Small intestine (tissue), 7 donors: ENCODE data around the gene KRTAP10-3. TPM values are rescaled to one million over a fixed set of nuclear protein-coding genes. Genes with fewer than 3 reads are reported as not detected.
"Not testable (repeated sequence)": the region's sequence is repeated elsewhere in the genome, so short reads cannot be mapped to it uniquely, and the experiment has no call there.

Source experiments
- DNase-seq, 2 donors: peaks; one replicate each; pipeline versions ENCODE4 v3.0.0 to v3.0.0-alpha.2; 2013
- FAIRE-seq: peaks from 2 replicates; lab custom pipeline; 2012; peaks lifted over from hg19 to GRCh38; lab: Jason Lieb, UNC
- H3K27ac ChIP-seq, 3 donors: one replicate each; pipeline ENCODE4 v1.5.1; 2013; ENCODE audit warnings: low read length in 2 of 3, mild to moderate bottlenecking in 2 of 3, control low read depth in 1 of 3, inconsistent platforms in 1 of 3, low read depth in 1 of 3, moderate library complexity in 1 of 3
- H3K27me3 ChIP-seq, 3 donors: one replicate each; pipeline ENCODE4 v1.6.1; 2013; ENCODE audit warnings: low read length in 3 of 3, inconsistent platforms in 1 of 3; ENCODE audit not compliant: control insufficient read depth in 3 of 3, insufficient read depth in 3 of 3
- H3K36me3 ChIP-seq, 3 donors: one replicate each; pipeline ENCODE4 v1.6.1; 2013; ENCODE audit warnings: low read length in 3 of 3, inconsistent platforms in 1 of 3, low read depth in 1 of 3, mild to moderate bottlenecking in 1 of 3, moderate library complexity in 1 of 3; ENCODE audit not compliant: control insufficient read depth in 3 of 3, insufficient read depth in 2 of 3
- H3K4me1 ChIP-seq, 3 donors: one replicate each; pipeline ENCODE4 v1.6.1; 2013; ENCODE audit warnings: low read length in 2 of 3, inconsistent platforms in 1 of 3, low read depth in 1 of 3, mild to moderate bottlenecking in 1 of 3, moderate library complexity in 1 of 3; ENCODE audit not compliant: control insufficient read depth in 3 of 3, insufficient read depth in 2 of 3
- H3K4me3 ChIP-seq, 3 donors: one replicate each; pipeline ENCODE4 v1.5.1; 2013; ENCODE audit warnings: low read length in 3 of 3, control low read depth in 1 of 3, inconsistent platforms in 1 of 3, low read depth in 1 of 3, mild to moderate bottlenecking in 1 of 3, moderate library complexity in 1 of 3
- H3K9me3 ChIP-seq, 2 donors: one replicate each; pipeline ENCODE4 v1.6.1; 2013; ENCODE audit warnings: low read depth in 1 of 2, low read length in 1 of 2; ENCODE audit not compliant: control insufficient read depth in 2 of 2, insufficient read depth in 1 of 2
- WGBS, 3 donors: extraction: QIAGEN DNeasy Blood & Tissue Kit; methylation state at CpG; one replicate each; pipeline ENCODE4 v1.1.7; 2013; 5-methylcytosine and 5-hydroxymethylcytosine counted together
- polyA plus RNA-seq, 4 donors: library from polyadenylated mRNA; stranded (reverse) in 3 of 4; unstranded in 1 of 4; fragments of 200-250 nt in 3 of 4; fragments of 120-200 nt in 1 of 4; gene quantifications; one replicate each; pipeline versions ENCODE4 v1.2.1 to v1.2.3, GENCODE V29; 2013
- donor health status: healthy with polysubstance abuse.
- donor health status: control.
- donor health status: control.
- donor health status: Bipolar disorder and iron deficiency.
- donor health status: healthy.

KRTAP10-3 gene
- polyA plus RNA-seq, 4 donors: not detected

GRCh38 chr21:44583089-44583799, 24.6 kb upstream of the KRTAP10-3 start:
- Histone ChIP-seq H3K9me3 (peaks cover 0 to 10% of the 10 kb centered on the region in 2 donors), H3K27ac (no peak overlapping the region), H3K36me3 (no peaks in the 10 kb centered on the region), H3K27me3 (peaks cover 0 to 3% (median 0%) of the 10 kb centered on the region in 3 donors), H3K4me1 (no peaks in the 10 kb centered on the region), H3K4me3 (no peak overlapping the region)
- 37 to 48% (median 46%) methylated on average over 11 of the region's 11 CpGs for WGBS, 3 donors
- DNase-seq (no peak), FAIRE-seq (no peak)

GRCh38 chr21:44582055-44582454, 23.5 kb upstream of the KRTAP10-3 start:
- no peak for DNase-seq
- H3K27me3 ChIP-seq: peaks cover 0 to 3% (median 0%) of the 10 kb centered on the region in 3 donors
- WGBS, 3 donors: 76 to 80% (median 77%) methylated on average over 14 to 15 of the region's 15 CpGs
- FAIRE-seq: no peak
- no peak overlapping the region for H3K27ac ChIP-seq
- H3K36me3 ChIP-seq: no peaks in the 10 kb centered on the region
- H3K4me1 ChIP-seq: no peaks in the 10 kb centered on the region
- no peak overlapping the region for H3K4me3 ChIP-seq
- H3K9me3 ChIP-seq: peaks cover 0 to 14% of the 10 kb centered on the region in 2 donors

- no peak overlapping the region for H3K27ac ChIP-seq
- no peak overlapping the region for H3K4me3 ChIP-seq
- peaks cover 0 to 19% of the 10 kb centered on the region in 2 donors for H3K9me3 ChIP-seq
- DNase-seq (no peak), FAIRE-seq (no peak)
- H3K27me3 ChIP-seq: peaks cover 0 to 3% (median 0%) of the 10 kb centered on the region in 3 donors
- no peaks in the 10 kb centered on the region for H3K4me1 ChIP-seq
- H3K36me3 ChIP-seq: no peaks in the 10 kb centered on the region
- WGBS, 3 donors: 83 to 91% (median 88%) methylated on average over 3 of the region's 3 CpGs
These were observed 22.6 kb upstream of the KRTAP10-3 start for GRCh38 chr21:44581158-44581557.

- peaks cover 0 to 27% of the 10 kb centered on the region in 2 donors for H3K9me3 ChIP-seq
- DNase-seq, H3K27me3 ChIP-seq, H3K4me3 ChIP-seq, FAIRE-seq, H3K27ac ChIP-seq, H3K36me3 ChIP-seq, H3K4me1 ChIP-seq: not testable (repeated sequence)
- WGBS, 3 donors: 22 to 37% (median 27%) methylated on average over 18 to 19 of the region's 19 CpGs
These were observed 21.7 kb upstream of the KRTAP10-3 start, which contains the start of gene KRTAP10-5 for GRCh38 chr21:44580231-44580821. TSS of gene KRTAP10-5 (minus strand) at chr21:44580604. CDS start at chr21:44580578, 26 bp downstream.

GRCh38 chr21:44579833-44580144, 21.2 kb upstream of the KRTAP10-3 start:
- no peak overlapping the region for H3K27ac ChIP-seq
- FAIRE-seq (no peak), DNase-seq (no peak)
- peaks cover 0 to 28% of the 10 kb centered on the region in 2 donors for H3K9me3 ChIP-seq
- no peaks in the 10 kb centered on the region for H3K27me3 ChIP-seq
- H3K4me3 ChIP-seq: no peak overlapping the region
- 61 to 74% (median 64%) methylated on average over 6 to 7 of the region's 7 CpGs for WGBS, 3 donors
- H3K36me3 ChIP-seq: no peaks in the 10 kb centered on the region
- no peaks in the 10 kb centered on the region for H3K4me1 ChIP-seq

- Histone ChIP-seq H3K4me1 (no peaks in the 10 kb centered on the region), H3K36me3 (no peaks in the 10 kb centered on the region), H3K4me3 (no peak overlapping the region), H3K27ac (no peak overlapping the region), H3K9me3 (peaks cover 0 to 28% of the 10 kb centered on the region in 2 donors), H3K27me3 (no peaks in the 10 kb centered on the region)
- no peak for DNase-seq
- FAIRE-seq: no peak
- 72 to 77% (median 77%) methylated on average over 14 to 22 of the region's 22 CpGs for WGBS, 3 donors
These were observed 20.6 kb upstream of the KRTAP10-3 start for GRCh38 chr21:44579056-44579832.

- Histone ChIP-seq H3K27me3 (no peaks in the 10 kb centered on the region), H3K4me1 (no peaks in the 10 kb centered on the region), H3K9me3 (peaks cover 0 to 28% of the 10 kb centered on the region in 2 donors), H3K4me3 (no peak overlapping the region), H3K27ac (no peak overlapping the region), H3K36me3 (no peaks in the 10 kb centered on the region)
- WGBS, 3 donors: 88 to 94% (median 92%) methylated on average over 15 to 17 of the region's 17 CpGs
- DNase-seq (no peak), FAIRE-seq (no peak)
These were observed 19.9 kb upstream of the KRTAP10-3 start for GRCh38 chr21:44578371-44579055.

- 43 to 73% (median 66%) methylated on average over 10 of the region's 10 CpGs for WGBS, 3 donors
These were observed 17.4 kb upstream of the KRTAP10-3 start for GRCh38 chr21:44576025-44576420.

More at GRCh38 chr21:44576025-44576420, 17.4 kb upstream of the KRTAP10-3 start:
- Histone ChIP-seq H3K4me1 (no peaks in the 10 kb centered on the region), H3K4me3 (no peak overlapping the region), H3K27ac (no peak overlapping the region), H3K9me3 (peaks cover 0 to 34% of the 10 kb centered on the region in 2 donors), H3K27me3 (peaks cover 0 to 2% (median 0%) of the 10 kb centered on the region in 3 donors), H3K36me3 (no peaks in the 10 kb centered on the region)
- FAIRE-seq (no peak), DNase-seq (no peak)
